DMS53 (cell line): ENCODE results near the gene CFAP61.
A peak's percentile ranks its signal among the peaks of the same experiment; 100 is the strongest.

Experiments
- DNase-seq: peaks from one replicate; lab custom pipeline; 2025; lab: John Stamatoyannopoulos, UW

CFAP61 gene

DNA sequence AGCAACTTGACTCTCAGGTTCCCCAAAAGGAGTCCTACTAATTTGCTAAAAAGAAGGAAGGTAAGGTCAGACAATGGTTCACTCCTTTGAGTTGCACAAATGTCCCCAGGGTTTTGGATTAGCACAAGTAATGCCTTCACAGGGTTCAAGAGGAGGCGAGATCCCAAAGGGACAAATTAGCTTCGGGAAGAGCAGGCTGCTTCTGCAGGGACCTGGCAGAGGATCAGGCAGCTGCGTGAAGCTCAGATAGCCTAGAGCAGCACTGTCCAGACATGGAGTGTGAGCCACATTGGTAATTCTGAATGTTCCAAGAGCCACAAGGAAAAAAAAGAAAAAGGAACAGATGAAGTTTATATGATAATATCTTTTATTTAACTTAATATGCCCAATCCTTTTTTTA lies 115.4 kb downstream of the CFAP61 start:
- no peak for DNase-seq

DNA sequence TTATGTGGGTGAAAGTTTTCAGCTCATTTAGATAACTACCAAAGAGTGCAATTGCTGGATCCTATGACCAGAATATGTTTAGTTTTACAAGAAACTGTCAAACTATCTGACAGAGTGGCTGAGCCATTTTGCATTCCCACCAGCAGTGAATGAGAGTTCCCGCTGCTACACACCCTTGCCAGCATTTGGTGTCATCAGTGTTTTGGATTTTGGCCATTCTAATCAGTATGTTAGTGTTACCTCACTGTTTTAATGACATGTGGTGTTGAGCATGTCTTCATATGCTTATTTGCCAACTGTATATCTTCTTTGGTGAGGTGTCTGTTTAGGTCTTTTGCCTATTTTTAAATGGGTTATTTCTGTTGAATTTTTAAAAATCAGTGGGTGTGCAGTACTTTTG lies 120.9 kb downstream of the CFAP61 start:
- DNase-seq = no peak

DNA sequence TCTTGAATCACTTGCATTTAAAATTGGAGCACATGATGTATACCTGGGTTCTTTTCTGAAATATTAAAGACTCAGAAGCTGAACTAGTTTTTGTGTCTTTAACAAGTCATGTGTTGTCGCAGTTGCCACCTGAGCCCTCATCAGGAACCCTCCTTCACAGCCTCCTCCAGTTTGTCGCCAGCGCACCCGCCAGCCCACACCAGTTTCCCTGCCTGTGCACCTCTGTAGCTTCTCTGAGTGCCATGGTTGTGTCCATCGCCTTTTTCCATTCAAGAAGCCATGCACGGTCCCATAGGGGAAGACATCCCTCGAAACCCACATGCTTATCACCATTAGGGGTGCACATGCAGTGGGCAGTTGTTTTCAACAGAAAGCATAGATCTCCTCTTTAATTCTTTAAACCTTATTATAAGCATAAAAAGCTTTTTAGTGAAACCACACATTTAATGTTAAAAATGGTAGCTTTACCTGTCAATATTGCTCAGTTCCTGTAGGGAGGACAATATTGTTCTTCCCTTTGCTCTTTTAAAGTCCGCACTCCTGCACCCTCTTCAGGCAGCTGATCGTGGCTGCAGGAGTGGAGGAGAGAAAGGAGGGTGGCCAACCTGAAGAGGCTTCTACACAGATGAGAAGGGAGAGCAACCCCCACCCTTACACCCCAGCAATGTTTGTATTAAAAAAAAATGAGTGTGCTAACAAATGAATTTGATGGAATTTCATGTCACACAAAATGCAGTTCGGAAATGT lies 121.9 kb downstream of the CFAP61 start:
- DNase-seq = no peak

DNA sequence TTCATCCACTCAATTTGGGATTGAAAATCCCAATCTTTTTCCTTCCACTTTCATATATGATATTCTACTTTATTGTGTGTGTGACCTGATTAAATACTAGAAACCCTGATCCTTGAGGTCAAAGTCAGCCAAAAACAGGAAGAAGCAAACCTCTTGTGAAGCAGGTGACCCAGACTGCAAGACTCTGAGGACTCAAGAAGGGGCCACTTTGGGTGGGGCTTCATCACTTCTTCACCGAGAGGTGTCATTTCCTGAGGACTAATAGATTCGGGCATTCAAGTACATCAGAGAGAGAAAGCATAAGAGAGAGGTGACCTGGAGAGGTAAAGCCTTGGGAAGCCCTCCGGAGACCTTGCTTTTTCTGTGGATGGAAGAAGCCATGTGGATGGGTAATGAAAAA lies 129.0 kb downstream of the CFAP61 start:
- no peak for DNase-seq

DNA sequence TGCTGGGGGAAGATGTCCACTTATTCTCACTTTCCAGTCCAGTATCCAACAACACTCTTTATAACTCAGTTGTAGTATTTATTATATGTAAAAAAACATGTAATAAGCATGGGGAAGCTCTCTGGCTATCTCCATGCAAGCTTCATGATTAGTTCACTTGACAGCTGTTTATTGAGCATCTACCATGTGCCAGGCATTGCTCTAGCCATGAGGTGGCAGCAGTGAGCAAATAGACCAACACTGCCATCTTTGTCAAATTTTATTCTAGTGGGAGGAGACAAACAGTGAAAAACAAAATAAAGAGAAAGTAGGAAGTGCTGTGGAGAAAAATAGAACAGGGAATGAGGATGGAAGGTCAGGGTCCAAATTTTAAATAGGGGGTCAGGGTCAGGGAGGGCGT lies 131.8 kb downstream of the CFAP61 start:
- DNase-seq = peak; percentile 14

DNA sequence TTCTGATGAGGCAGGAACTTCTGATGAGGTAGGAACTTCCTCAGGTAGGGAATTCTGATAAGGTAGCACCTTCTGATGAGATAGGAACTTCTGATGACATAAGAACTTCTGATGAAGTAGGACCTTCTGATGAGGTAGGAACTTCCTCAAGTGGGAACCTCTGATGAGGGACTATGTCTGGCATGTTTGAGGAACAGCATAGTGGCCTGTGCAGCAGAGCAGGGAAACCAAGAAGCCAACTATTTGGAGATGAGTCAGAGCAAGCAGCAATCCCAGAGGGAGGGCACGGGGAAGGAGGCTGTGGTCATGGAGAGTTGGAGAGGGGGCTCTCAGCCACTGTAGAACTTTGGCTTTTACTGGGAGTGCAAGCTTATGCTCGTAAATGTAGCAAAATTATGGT lies 132.4 kb downstream of the CFAP61 start:
- DNase-seq = no peak

DNA sequence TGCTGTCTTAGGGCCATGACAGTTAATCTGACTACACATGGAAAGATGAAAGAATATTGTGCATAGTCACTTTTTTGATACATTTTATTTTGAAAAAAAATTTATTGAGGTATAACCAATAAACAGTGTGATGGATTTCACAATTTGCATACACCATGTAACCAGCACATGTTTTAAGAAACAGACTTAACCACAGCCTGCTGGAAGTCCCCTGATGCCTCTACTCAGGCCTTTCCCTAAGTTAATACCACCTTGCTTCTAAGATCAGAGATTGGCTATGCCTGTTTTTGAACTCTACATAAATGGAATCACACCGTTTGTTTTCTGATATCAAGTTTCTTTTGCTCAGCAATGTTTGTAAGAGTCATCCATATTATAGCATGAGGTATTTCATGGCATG lies 136.3 kb downstream of the CFAP61 start:
- no peak for DNase-seq

DNA sequence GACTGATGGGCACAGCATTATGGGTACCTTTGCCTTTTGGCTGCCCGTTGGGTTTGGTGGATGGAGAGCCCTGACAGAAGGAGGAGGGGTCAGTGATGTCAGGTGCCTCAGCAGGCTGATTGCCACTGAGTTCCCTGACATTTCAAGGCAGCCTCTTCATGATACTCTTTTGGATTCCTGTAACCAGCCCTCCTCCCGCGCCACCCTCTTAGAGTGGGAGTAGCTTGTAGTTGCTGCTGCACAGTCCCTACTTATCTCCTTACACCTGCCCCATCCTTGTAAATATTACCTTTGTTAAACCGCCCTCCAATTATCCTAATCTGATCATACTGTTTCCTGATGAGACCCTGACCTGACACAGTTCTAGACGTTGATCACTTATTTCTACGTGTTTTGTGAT lies 140.0 kb downstream of the CFAP61 start:
- no peak for DNase-seq

DNA sequence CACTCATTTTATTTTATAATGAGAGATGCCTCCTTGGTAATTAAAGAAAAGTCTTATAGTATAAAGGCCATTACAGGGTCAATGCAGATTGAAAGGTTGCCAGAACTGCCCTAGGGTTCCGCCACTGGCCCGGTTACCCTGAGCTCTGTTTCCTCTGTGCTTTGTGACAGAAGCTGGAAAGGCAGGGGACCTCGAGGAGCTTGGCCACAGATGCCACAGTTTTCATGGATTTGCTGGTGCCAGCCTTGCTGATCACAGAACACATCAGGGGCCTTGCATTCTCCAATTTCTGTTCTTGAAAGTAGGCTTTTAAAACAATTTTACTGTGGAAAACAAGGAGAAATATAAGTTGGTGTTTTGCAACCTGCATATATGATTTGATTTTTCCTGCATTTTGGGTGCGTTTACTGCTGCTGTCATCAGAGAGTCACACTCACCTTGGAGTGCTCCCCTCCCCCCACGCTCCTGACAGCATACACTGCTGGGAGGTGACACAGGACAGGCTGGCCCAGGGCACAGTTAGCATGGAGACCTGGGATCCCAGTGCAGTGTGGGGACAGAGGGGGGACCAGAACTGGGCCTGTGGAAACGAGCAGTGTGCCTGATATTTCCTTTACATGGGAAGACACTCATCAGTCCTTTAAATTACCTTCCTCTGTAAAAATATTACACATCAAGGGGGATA lies 142.8 kb downstream of the CFAP61 start:
- DNase-seq = no peak

DNA sequence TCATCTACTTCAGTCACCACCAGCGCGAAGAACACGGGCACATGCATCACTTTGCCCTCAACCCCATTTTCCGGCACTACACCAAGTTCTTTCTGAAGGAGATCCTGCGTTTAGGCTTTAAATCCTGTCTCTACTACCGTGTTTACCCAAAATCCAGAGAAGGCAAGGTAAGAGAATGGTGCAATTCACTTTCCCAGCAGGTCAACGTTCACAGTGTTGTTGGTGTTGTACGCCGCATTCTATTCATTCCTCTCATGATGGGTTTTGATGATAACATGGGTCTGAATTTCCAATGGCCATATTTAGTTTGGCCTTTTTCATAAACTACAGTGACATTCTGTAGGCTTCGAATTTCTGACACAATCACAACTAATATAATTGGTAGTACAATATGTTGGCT lies 144.3 kb downstream of the CFAP61 start:
- no peak for DNase-seq

DNA sequence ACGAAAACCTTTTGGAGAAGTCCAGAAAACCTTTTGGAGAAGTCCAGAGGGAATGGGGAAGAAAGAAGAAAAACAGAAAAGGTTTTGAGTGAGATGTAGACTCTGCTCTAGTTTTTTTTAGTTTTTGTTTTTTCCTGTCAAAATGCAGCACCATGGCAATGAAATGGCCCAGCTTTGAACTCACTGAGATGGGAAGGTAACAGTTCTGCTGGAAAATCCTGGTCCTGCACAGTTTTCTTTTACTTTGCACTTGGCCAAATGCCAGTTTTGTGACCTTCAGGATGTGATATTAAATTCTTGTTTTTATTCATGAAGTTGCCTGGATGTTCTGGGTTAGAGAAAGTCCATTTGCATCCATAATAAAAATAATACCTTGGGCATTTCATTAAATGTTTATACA lies 145.7 kb downstream of the CFAP61 start:
- no peak for DNase-seq

DNA sequence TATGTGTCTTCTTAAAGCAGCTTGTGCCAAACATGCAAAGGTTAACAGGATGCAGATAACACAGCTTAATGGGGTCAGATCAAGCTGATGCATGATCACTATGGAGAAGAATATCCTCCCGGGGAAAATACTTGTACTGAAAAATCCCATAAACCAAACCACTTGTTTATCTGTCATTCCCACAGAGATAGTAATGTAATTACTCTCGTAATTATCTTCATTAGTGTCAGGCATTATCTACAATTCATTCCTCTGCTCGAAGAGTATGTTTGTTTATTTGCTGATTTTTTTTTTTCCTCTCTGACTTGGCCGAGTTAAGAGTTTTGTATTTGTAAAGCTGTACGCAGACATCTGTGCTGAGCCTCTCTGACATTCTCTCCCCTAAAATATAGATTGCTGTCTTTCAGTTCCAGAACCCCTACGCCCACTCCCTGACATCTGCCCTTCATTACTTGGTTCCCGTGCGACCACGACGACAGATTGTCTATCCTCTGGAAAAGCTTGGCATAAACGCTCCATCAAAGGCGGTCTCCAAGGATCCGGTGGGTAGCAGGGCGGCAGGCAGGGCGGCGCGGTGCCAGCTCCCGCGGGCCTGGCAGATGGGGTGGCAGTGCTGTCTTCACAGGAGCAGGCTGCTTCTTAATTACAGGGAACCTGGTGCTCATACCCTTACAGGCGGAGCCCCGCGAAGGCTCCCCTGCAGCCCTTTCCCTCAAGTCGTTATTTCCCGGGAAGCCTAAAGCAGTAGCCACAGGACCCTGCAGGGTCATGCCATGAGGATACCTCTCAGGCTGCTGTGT lies 147.2 kb downstream of the CFAP61 start:
- DNase-seq = no peak

DNA sequence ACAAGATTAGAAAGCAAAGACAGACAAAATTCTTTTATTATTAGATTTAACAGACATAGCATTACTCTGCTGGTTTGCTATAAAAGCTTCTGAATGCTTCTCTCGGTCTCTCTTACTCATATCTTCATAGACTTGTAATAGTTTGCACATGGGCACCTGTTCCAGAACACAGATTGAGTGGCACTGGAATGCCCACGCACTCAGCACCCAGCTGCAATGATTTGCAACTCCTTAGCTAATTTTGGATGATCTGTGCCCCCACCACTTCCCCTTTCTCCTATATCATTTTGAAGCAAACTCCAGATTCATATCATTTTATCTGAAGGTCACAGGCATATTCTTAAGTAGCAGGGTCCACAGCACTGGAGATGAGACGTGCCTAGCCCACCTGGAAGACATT lies 148.8 kb downstream of the CFAP61 start:
- DNase-seq = no peak

DNA sequence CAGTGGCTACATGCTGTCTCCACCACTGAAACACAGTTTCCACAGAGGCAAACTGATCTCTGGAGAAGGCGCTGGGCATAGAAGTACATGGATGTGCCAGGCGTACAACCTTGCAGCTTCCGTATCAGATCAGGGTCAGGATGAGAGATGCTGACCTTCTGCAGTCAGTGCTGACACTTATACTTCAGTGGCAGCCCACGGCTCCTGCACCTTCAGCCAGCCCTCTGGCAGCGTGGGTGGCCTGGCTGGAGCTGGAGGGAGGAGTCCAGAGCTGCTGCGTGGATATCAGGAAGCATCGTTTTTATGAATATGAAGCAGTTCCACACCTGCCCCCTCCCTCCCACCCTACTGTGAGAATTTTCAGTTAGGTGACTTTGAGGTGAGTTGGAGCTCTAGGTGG lies 149.3 kb downstream of the CFAP61 start:
- DNase-seq = no peak

DNA sequence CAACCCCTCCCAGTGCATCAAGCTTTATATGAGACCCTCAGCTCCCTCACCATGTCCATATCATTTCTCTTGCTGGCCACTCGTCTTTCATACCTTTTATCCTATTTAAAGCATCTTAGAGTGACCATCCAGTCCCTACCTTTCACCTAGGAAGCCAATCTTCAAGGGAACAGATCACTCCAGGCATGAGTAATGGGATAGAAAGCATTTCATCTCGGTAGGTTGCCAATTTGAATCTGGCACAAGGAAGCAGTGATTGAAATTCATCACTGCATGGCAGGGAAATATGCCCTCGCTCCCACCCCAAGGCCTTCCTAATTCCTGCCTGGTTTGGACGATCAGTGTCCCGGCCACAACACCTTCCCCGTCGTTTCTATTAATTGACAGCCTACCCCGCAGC lies 150.4 kb downstream of the CFAP61 start:
- DNase-seq = no peak

DNA sequence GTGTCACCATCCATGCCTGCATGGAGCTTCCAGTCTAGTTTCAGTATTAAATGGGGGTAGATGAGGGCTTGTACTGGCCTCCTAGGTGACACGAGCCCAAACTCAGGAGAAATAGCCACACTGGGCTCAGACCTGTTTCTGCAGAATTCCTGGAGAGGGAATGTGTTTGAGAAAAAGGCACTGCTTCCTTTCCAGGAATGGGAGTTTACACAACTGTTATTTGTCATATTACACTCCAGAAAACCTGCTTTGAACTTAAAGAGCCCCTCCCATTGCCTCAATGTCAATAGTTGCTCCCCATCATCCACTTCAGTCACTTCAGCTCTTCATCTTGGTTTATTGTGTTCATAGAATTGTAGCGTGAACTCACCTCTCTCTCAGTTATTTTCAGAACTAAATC lies 151.5 kb downstream of the CFAP61 start:
- DNase-seq = peak; percentile 66

DNA sequence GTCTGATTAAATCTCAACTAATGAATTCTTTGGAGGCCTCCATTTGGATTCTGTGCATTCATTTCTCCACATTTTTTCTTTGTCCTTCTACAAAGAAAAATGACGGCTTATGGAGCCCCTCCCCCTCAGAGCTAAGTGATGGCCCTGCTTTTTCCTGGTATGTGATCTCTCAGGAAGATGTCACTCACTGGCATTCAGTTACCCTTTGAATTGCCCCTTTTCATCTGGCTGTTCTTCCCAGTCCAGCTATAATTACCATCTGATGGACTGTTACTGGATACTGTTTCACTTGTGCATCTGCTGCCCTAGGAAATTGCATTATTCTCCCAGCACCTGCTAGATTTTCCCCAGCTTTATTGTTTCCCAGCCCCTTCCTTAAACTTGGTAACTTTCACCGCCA lies 151.9 kb downstream of the CFAP61 start:
- DNase-seq = peak; percentile 70

DNA sequence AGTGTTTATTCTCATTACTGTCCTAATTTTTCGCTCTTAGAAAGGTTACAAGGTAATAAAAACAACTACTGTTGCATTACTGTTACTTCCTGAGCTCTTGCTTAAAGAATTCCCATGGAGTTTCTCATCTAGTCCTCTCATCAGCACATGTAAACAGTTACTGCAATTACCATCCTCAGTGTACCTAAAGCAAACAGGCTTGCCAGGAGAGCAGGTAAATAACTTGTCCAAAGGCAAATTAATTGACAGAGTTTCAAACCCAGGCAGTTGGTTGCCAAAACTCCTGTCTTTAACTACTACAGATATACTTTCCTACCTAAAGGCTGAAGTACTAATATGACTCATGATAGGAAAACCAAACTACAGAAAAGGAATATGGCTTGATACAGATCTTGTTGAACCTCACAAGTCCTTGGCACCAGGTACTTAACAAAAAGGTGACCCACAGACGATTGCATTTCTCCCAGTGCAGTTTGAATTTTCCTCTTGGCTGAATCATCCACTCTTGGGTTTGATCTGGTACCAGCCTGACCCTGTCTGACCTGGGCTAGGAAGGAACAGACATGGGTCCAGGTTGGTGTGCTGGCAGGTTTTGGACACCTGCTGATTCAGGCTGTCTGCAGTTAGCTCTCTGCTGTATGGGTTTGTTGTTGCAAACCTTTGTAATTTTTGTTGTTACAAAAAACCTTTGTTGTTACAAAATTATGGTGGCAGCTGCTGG lies 153.0 kb downstream of the CFAP61 start:
- DNase-seq = peak; percentile 32

DNA sequence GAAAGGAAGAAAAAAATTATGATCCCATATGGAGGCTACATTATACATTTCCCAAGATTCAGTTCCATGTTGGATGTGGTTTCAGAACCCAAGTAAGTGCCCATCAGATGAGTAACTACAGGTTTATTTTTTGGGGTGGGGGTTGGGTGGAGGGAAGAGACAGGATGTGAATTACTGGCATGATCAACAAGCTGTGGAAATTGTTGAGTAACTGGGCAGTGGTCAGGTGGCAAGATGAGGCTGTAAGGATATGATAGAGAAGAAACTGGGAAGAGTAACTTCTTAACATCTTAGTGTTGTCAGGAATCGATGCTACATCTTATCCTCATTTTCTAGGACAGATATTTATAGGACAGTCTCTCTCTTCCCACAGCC lies 153.5 kb downstream of the CFAP61 start:
- no peak for DNase-seq

DNA sequence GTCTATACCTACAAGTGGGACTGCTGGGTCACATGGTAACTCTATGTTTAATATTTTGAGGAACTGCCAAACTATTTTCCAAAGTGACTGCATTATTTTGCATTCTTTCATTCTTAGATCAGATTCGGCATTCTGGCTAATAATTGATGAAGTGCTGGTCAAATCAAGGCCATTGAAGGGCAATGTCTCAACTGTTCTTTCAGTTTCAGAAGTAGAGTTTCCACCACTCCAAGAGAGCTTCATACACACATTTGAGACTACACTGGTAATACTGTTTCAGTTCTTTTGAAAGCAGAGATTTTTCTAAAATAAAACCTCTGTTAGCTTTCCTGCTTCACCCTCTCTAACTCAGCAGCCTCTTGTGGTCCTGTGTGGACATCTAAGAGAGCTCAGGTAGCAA lies 154.5 kb downstream of the CFAP61 start:
- DNase-seq = no peak

DNA sequence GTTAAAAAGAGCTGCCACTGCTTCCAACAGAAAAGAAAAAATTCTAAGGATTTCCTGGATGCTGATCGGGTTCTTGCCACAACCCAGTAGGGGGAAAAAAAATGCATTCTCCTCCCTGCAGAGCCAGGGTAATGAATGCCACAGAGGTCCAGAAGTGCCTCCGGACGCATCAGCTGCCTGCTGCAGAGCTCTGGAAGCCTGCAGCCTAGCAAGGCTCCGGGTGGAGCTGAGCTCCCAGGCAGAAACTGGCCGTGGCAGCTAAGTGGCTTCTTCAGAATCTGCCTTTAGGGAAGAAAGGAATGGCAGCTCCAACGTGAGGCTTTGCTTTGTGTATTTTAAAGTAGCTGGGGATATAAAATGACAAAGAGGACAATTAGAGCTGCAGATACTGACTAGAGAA lies 155.0 kb downstream of the CFAP61 start:
- DNase-seq = peak; percentile 16

DNA sequence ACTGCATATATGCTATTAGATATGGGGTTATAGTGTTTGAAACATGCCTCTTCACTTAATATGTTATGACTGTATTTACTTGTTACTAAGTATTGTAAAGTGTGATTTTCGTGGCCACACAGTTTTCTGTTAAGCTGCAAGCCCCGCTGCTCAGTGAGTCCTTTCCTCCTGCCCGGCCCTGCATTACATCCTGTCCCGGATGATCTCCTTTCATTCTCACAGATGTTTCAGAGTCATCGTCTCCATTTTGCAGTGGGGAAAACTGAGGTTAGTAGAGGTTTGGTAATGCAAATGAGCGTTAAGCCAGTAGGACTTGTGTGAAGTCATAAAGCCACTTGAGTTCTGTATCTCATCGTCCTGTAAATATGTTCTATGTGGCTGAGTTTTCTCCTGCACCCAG lies 155.5 kb downstream of the CFAP61 start:
- DNase-seq = no peak

DNA sequence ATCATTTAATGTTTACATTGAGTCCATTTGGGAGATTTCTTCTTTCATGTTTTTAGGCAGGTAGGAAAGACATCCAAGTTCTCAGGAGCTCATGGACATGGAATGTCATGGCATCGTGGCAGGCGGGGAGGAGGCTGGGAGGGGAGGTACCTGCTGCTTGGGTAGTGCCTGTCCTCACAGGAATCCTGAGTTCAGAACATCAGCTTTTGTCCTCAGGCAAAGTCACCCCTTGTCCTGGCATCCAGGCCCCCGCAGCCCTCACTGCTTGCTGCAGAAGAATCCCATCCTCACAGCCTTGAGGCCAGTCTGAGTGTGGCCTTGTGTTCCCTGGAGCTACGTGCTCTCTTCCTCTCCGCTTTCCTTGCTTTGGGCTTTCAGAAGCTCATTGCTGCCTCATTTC lies 157.4 kb downstream of the CFAP61 start:
- no peak for DNase-seq
